DMS153 treated with DMSO at 0.1 percent for 48 hours (cell line): ENCODE measurements around the gene GMPR.

Experiments
- DNase-seq: peaks from one replicate; lab custom pipeline; 2025; ENCODE audit not compliant: unreplicated experiment; lab: John Stamatoyannopoulos, UW

GMPR gene

DNA sequence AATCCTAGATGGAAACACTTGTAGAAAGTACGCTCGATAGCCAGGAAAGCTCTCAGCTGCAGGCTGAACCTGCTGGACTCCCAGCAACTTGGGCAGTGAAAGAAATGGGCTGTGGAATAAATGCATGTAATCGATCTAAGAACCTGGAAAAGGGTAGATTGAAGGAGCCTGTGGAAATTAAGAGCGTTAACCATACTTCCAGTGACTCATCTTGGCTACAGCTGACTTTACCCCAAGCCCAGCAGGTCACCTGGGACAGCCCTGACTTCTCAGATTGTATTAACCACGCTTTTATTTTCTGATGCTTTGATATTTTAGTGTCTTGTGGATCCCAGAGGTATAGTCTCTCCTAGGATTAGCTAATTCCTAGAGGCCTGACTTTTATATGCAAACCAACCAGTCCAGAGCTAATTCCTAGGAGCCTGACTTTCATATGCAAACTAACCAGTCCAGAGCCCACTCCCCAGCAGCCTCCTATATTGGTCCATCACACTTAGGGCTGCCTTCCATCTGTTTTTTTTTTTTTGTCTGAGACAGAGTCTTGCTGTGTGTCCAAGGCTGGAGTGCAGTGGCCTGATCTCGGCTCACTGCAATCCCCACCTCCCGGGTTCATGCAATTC is 86.3 kb downstream of the GMPR start:
- no peak for DNase-seq

DNA sequence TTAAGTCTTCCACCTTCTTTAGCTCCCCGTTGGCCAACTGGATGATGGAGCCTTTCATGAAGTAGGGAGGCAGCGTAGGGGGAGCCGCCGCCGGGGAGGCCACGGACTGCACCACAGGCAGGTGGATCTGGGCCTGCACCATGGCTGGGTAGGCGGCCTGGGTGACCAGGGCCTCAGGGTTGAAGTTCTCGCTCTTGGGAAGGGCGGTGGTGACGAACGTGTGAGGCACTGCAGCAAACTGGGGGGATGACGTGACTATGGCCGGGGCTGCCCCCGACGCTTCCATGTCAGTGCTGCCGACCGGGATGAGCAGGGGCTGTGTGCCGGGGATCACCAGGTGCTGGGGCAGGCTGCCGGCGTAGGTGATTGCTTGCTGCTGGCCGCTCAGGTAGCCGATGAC is 88.1 kb downstream of the GMPR start:
- DNase-seq = no peak

DNA sequence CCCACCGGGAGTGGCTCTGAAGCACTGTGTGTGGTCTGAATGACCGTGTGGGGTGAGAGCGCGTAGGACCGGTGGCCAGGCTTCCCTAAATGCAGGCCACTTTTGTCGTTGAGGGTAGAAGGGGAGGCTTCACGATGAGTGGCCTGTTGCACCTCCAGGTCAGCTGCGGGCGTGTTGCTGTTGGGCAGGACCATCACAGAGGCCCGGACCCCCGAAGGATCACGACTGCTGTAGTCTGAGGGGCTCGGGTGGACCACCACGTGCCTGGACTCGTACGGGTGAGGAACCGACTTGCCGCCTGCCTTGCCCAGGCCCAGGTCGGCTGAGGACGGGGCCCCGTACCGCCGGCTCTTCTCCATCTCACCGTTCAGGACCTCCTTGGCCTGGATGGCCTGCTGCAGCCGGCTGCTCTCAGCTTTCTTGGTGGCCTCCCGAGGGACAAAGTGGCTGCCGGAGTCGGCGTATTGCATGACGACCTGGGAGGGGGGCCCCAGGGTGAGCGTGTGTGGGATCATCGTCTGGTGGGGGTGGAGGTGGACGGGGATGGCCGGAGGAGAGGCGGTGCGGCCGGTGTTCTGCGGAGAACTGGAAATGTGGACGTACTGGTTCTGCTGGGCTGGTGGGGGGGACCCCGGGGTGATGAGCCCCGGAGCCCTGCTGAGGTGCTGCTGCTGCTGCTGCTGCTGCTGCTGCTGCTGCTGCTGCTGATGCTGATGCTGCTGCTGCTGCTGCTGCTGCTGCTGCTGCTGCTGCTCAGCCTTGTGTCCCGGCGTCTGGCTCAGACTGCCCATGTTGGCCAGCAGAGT is 88.8 kb downstream of the GMPR start:
- no peak for DNase-seq

DNA sequence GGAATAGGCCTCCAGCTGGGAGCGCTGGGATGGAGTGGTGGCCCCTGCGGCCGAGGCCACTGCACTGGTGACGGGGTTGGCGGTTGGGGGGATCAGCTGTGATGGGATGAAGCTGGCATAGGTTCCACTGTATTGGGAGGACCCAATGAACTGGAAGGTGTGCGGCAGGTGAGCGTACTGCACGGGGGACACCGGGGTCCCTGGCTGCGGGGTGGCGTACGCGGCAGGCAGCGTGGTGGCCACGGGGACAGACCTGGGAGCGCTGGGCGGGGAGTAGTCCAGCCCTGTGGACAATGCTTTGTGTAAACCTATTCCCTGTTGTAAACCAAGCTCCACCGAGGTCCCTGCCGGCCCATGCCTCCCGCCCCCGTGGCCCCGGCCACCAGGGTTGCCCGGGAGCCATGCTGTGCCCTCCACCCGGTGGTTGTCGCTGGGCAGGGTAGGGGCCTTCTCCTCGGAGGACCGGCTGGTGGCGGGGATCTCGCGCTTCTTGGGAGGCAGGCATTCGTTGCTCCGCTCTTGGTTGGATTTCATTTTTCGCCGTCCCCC is 89.5 kb downstream of the GMPR start:
- no peak for DNase-seq

DNA sequence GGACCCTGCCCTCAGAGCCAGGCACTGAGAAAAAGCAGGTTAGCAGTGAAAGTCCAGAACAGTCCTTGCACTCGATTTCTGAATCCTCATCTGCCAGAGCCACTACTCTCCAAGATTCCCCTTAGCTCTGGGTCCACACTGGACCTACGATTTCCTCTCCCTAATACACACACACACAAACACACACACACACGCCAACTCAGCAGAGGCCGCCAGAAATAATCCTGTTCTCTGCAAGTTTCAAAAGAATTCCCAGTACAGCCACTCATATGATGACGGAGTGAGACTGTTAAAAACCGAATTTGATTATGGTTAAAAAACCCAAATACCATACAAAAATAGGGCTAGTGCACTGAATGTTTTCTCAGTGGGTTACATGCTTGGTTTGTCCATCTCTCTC is 90.8 kb downstream of the GMPR start:
- no peak for DNase-seq

DNA sequence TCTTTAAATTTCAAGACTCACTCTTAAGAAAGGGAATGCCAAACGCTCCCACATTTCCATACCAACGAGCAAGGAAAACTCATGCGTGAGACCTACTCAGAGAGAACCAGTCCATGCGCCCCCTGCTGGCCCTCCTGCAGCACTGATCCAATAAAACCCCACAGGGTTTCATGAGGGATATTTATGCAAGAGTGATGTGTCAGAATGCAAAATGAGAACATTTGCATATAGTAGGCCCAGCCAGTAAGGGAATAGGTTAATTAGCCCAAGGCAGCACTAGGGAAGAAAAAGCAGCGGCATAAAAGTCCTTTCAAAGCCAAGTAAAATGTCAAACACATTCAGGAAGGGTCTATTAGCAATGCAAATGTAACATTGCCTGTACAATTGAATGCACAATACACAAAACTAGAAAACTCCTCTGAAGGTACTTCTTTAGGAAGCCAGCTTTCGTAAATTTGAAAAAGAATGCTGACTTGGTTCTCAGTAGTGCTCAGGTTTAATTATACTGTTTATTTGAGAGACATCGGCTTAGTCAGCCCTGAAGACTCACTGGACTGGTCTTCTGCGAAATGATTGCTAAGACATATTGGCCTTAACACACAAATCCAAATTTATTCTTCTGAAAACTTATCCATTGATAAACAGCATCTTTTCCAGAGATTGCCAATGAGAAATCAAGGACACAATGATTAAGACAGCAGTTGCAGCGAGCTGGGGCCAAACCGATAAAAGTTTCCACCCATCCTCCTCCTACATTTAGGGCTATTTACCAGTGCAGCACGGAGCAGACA is 93.2 kb downstream of the GMPR start:
- DNase-seq = peak; percentile 81

DNA sequence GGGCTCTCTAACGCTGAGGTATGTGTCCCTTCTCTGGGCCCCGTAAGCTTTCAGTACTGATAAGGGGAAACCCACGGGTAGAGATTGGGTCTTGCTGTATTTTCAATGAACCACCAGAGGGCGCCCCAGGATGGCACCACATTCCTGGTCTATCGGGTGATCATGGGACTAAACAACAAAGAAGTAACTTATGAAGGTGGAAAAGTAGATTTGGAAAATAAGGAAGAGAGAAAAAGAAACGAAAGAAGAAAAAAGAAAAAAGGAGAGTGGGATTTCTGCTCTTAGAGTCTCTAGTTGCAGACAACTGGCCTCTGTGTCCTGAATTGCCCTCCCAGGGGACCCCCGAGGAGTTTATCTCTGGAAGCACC is 93.8 kb downstream of the GMPR start:
- peak; percentile 78 for DNase-seq

DNA sequence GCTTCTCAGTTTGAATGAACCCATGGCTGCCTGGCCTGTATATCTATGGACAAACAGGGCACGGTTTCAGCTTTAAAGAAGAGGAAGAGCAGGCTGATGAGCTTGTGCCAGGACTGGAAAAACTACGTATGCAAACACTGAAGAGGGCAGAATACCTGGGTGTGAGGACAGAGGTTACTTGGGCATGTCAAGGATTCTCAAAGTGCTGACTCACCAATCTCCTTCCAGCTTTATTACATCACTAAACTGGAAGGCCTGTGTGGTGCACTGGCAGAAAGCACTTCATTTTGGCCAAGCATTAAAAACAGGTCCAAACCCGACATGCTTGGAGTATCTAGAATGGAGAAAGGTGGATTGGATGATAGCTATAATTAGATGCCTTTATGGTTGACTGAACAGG is 95.2 kb downstream of the GMPR start:
- DNase-seq = no peak

DNA sequence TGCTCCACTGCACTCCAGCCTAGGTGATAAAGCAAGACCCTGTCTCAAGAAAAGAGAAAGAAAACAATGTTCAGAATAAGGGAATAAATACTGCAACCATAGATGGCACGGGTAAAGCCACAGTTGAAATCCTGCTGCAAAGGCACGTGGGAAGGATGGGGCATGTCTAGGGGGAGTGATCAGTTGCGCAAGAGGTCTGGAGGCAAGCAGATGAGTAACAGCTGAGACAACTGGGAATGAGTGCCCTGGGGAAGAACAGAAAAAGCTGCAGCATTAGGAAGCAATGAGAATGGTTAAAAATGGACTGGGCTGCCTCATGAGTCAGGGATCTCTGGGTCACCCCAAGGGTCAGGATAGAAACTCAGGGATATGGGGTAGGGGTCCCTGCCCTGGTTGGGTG is 96.3 kb downstream of the GMPR start:
- no peak for DNase-seq

DNA sequence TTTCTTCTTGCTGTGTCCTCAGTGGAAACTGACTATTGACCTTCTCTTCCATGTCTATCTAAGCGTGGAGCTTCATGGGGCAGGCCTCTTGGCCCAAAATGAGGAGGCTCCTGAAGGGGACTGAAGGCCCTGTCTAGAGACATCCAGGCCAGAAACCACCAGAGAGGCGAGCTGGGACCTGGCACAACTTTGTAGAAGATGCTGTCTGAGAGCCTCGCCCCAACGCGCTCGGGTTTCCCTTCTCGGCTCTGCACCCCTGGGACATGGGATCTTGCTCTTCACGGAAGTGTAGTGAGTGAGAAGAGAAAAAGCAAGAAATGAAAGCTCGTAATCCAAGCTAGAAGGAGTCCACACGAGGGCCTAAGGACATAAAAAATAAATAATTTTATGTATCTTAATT is 96.8 kb downstream of the GMPR start:
- no peak for DNase-seq

DNA sequence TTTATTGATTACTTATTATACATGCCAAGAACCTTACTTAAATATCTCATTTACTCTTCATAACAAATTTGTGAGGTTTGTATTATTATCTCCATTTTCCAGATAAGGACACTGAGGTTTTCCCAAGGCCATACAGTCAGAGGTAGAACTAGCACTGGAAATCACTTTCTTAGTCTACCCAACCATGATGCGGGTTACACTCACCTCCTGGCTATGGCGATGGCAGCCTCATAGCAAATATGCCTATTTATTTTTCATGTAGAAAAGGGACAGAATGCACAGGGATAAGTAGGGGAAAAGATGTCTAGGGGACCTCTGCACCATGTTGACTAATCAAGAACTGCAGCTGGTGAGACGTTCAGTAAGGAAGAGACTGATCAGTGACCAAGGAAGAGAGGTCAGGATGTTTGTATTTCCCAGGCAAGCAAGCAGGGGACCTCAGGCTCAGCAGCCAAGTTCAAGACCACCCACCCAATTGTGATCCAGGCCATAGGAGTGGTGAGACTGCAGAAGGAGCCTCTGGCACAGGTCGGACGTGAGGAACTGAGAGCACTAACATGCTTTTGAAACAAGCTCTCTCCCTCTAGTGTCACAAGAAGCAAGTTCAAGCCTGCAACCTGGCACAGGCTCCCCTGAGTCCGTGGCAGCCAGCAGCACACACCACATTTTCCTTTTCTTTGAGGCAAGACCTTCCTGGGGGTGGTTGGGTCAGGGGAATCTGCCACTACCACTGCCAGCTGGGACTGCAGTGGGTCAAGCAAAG is 97.8 kb downstream of the GMPR start:
- no peak for DNase-seq

DNA sequence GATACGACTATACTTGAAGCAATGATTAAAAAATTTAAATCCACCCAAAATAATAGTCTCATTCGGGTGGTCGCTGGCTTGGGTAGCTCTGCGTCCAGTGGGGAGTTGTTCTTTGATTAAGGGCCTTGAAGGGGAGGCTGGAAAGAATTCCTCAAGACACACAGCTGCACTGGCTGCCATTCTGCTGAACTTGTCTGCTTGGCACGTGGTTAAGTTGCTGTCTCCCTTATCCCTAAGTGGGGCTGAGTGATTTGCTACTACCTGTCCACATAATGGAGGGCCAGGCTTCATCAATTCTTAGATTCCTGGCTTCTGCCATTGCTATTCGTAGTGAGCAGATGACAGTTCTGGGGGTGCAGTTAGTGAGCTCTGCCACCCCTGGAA is 98.5 kb downstream of the GMPR start:
- DNase-seq = no peak

DNA sequence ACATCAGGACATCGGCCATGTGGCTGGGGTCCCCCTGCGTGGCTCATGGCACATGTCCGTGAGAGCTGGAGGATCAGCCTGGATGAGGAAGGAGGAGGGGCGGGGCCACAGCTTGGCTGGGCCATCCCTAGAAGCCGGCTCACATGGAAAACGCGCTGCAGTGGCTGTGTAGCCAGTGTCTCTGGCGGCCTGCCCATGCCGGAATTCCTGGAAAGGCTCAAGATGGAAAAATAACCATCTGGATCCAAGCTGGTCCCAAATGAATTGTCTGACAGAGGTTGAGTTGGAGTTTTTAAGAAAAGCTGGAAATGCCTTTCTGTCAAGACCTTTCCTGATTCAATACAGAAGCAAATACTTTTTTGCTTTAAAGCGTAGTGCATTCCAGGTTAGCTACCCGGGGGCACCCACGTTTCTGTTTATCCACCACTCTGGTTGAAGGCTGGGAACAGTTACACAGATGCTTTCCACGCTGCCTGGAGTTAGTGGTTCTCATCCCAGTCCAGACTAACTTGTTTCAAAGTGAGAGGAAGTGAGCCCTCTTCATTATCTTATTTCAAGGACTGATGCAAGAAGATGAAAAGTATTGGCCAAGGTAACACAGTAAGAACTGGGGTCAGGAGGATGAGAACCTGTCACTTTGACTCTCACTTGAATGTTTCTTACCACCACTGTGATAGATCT is 99.0 kb downstream of the GMPR start:
- no peak for DNase-seq

DNA sequence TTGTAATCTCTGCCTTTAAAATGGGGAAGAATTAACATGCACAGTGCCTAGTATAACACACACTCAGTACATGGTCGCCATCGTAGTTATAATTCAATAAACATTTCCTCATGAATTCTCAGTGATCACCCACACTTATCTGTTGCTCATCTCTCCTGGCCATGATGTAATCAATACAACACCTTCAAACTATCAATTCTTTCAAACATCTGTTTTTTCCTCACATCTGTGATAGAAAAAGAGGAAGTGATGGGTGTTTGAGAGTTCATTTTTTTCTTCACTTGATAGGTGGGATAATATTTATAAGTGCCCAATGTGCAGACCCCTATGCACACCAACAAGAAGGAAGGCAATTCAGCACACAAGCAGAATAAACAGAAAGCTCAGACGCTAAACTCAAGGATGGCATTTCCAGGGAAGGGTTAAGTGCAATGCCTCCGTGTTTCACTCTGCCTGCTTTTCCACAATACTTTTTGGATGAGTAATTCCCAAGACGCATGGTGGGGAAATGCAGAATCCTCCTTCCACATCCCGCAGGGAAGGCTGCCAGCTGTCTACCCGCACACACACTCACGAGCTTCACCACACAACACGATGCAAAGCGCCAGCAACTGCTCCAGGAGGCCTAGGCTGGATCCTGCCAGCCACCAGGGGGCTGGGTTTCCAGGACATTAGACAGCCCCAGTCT is 100.3 kb downstream of the GMPR start:
- no peak for DNase-seq

DNA sequence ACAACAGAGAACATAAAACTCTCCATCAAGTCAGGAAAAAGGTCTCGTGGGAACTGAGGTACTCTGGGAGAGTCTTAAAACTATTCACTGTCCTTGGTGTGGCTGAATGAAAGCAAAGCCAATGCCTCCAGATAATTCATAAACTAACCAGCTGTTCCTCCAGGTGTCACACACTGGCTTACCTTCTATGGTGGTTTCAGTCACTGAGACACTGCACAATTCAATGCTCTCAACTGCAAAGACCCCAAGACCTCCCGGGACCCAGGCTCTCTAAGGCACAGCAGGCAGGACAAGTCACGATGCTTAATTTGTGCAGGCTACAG is 100.8 kb downstream of the GMPR start:
- DNase-seq = no peak

DNA sequence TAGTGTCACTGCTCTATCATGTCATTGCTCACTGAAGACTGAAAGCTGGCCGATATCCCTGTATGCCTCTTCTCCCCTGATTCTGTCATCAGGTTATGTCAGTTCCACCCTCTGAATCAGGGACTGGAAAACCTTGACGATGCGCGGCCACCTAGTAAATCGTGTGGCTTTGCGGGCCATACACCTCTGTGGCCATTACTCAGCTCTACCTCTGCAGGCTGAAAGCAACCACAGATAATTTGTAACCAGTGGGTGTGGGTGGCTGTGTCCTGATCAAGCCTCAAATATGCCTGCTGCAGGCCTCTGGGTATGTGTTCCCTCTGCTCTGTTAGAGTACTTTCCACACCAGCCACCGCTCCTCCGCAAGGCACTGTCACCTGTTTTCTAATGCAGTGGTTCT is 105.2 kb downstream of the GMPR start:
- DNase-seq = no peak

DNA sequence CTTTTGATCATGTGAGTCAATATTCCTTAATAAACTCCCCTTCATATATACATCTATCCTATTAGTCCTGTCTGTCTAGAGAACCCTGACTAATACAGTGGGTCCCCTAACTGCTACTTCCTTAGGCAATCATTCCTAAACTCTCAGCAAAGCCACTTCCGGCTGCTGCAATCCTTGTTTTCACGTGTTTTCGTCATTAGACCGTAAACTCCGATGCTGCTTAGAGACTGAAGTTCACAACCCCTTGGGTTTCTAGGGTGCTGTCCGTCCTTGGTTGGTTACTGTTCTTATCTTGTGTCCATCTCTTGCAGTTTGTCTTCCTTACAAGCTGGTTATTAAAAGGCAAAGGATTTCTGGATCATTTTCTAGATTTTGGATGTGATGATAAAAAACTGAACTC is 106.4 kb downstream of the GMPR start:
- no peak for DNase-seq
